Activated naive CD8-positive, alpha-beta T cell treated with anti-CD3 and anti-CD28 coated beads for 36 hours (primary cell): Measurements from ENCODE around the gene NXPH1. TPM values are rescaled to one million over a fixed set of nuclear protein-coding genes. Genes with fewer than 3 reads are reported as not detected.

ENCODE experiments used
- DNase-seq: peaks from one replicate; pipeline ENCODE4 v3.0.0; 2021
- H3K27ac Mint-ChIP-seq: one replicate; pipeline ENCODE4 v1.8.0; 2022; ENCODE audit warnings: mild to moderate bottlenecking, moderate library complexity, mixed read lengths
- H3K27me3 Mint-ChIP-seq: one replicate; pipeline ENCODE4 v1.8.0; 2022; ENCODE audit warnings: mild to moderate bottlenecking, mixed read lengths
- H3K36me3 Mint-ChIP-seq: one replicate; pipeline ENCODE4 v1.8.0; 2021; ENCODE audit warnings: mild to moderate bottlenecking, mixed read lengths
- H3K4me1 Mint-ChIP-seq: one replicate; pipeline ENCODE4 v1.8.0; 2021; ENCODE audit warnings: mixed read lengths
- H3K4me3 Mint-ChIP-seq: one replicate; pipeline ENCODE4 v1.8.0; 2022; ENCODE audit warnings: mild to moderate bottlenecking, moderate library complexity, mixed read lengths
- H3K9me3 Mint-ChIP-seq: one replicate; pipeline ENCODE4 v1.8.0; 2022; ENCODE audit warnings: mixed read lengths
- total RNA-seq, 2 experiments: library from RNA; stranded (reverse); gene quantifications; one replicate each; pipeline ENCODE4 v1.2.3, GENCODE V29; 2021

The NXPH1 gene
- total RNA-seq, 2 experiments from 2014 or later, result not detected

GRCh38 chr7:8511855-8512254, 78.4 kb downstream of the NXPH1 start:
- Mint-ChIP-seq H3K9me3 (no peaks in the 10 kb centered on the region), H3K27ac (no peak overlapping the region), H3K4me1 (no peaks in the 10 kb centered on the region), H3K4me3 (no peak overlapping the region), H3K27me3 (no peaks in the 10 kb centered on the region), H3K36me3 (no peaks in the 10 kb centered on the region)
- DNase-seq, result no peak

DNA sequence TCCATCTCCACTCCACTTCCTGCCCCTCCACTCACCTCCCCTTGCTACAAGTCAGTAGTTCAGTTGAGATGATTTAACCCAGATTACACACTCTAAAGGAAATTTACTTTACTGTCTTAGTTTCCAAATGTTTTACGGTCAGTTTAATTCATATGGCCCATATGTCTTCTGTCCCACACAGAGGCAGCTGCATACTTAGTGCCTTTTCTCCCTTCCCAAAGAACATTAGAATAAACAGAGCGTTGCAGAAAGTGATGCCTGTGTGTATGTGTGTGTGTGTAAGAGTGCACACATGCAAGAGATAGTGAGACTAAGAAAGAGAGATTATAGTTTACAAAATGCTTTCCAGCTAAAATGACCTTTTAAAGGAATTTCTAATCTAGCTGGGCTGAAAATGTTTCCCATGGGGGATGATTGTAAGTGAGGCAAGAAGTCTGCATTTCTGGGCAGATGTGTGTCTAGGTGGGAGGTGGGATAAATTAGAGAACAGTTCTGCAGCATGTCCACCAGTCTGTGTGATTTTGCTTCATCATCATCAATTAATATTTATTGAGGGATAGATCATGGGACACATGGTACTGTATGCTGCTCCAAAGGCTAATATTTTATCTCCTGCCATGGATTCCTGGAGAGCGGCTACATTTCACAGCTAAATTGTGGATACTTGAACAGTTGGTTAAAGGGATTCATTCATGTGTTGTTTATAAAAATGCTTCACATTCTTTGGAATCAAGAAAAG, 81.5 kb downstream of the NXPH1 start:
- DNase-seq, result no peak
- Mint-ChIP-seq H3K27ac (no peak overlapping the region), H3K27me3 (no peaks in the 10 kb centered on the region), H3K9me3 (no peaks in the 10 kb centered on the region), H3K4me3 (no peak overlapping the region), H3K36me3 (no peaks in the 10 kb centered on the region), H3K4me1 (no peaks in the 10 kb centered on the region)

DNA sequence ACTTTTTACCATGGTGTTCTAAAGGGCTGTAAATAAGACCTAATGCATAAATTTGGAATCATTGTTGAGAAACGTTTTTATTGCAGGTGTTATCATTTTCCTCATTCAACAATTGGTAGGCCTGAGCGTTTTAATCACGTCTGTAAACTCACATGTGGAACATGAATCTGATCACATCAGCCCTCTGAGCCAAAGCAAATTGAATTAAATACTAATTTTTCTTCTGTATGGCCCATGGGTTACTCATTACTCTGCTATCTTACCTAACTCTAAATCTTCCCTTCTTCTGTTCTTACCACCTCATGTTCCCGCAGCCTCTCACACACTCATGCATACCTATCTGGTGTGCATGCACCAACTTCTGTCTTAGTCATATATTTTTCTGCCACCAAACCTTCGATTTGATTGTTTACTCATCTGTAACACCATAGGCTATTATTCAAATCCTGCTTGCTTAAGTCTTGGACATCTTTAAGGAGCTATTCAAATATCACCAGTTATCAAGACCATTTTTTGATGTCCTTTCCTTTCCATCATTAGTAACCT, 82.3 kb downstream of the NXPH1 start:
- no peak for DNase-seq
- no peak overlapping the region for H3K4me3 Mint-ChIP-seq
- no peaks in the 10 kb centered on the region for H3K9me3 Mint-ChIP-seq
- no peaks in the 10 kb centered on the region for H3K4me1 Mint-ChIP-seq
- H3K36me3 Mint-ChIP-seq, result no peaks in the 10 kb centered on the region
- H3K27ac Mint-ChIP-seq, result no peak overlapping the region
- H3K27me3 Mint-ChIP-seq, result no peaks in the 10 kb centered on the region

- Mint-ChIP-seq H3K4me1 (no peaks in the 10 kb centered on the region), H3K27ac (no peak overlapping the region), H3K4me3 (no peak overlapping the region), H3K36me3 (no peaks in the 10 kb centered on the region), H3K9me3 (no peaks in the 10 kb centered on the region), H3K27me3 (no peaks in the 10 kb centered on the region)
- no peak for DNase-seq
Measured at GRCh38 chr7:8516976-8517375, 83.6 kb downstream of the NXPH1 start.

GRCh38 chr7:8528311-8528710, 94.9 kb downstream of the NXPH1 start:
- H3K9me3 Mint-ChIP-seq, result peaks cover 10% of the 10 kb centered on the region
- no peak overlapping the region for H3K27ac Mint-ChIP-seq
- H3K4me1 Mint-ChIP-seq, result no peaks in the 10 kb centered on the region
- H3K4me3 Mint-ChIP-seq, result no peak overlapping the region
- no peaks in the 10 kb centered on the region for H3K27me3 Mint-ChIP-seq
- DNase-seq, result no peak
- H3K36me3 Mint-ChIP-seq, result no peaks in the 10 kb centered on the region

GRCh38 chr7:8531991-8532515, 98.6 kb downstream of the NXPH1 start:
- no peak overlapping the region for H3K27ac Mint-ChIP-seq
- no peaks in the 10 kb centered on the region for H3K27me3 Mint-ChIP-seq
- H3K36me3 Mint-ChIP-seq, result no peaks in the 10 kb centered on the region
- H3K4me1 Mint-ChIP-seq, result no peaks in the 10 kb centered on the region
- no peaks in the 10 kb centered on the region for H3K9me3 Mint-ChIP-seq
- no peak overlapping the region for H3K4me3 Mint-ChIP-seq
- DNase-seq, result no peak

GRCh38 chr7:8536431-8536830, 103.0 kb downstream of the NXPH1 start:
- no peaks in the 10 kb centered on the region for H3K36me3 Mint-ChIP-seq
- H3K27ac Mint-ChIP-seq, result no peak overlapping the region
- H3K4me1 Mint-ChIP-seq, result no peaks in the 10 kb centered on the region
- H3K27me3 Mint-ChIP-seq, result no peaks in the 10 kb centered on the region
- DNase-seq, result no peak
- no peaks in the 10 kb centered on the region for H3K9me3 Mint-ChIP-seq
- no peak overlapping the region for H3K4me3 Mint-ChIP-seq

DNA sequence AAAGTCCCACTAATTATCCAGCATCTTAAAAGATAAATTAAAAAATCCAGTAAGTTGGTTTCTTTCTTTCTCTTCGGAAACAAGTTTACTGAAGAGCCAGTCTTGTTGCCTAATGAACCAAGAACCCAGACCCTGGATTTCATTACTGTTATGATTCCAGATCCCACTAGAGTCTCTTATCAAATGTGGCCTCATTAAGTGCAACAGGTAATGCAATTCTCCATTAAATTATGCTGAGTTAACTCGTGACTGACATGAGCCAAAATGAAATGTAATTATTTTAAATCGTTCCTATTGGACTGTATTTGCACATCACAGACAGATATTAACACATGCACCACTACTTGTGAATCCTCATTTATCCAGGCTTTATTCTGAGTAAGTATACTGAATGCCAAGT, 115.6 kb downstream of the NXPH1 start:
- Mint-ChIP-seq H3K36me3 (no peaks in the 10 kb centered on the region), H3K27ac (no peak overlapping the region), H3K9me3 (no peaks in the 10 kb centered on the region), H3K4me3 (no peak overlapping the region), H3K27me3 (no peaks in the 10 kb centered on the region), H3K4me1 (no peaks in the 10 kb centered on the region)
- DNase-seq, result no peak

- Mint-ChIP-seq H3K4me1 (no peaks in the 10 kb centered on the region), H3K27me3 (no peaks in the 10 kb centered on the region), H3K4me3 (no peak overlapping the region), H3K27ac (no peak overlapping the region), H3K36me3 (no peaks in the 10 kb centered on the region), H3K9me3 (no peaks in the 10 kb centered on the region)
- DNase-seq, result no peak
Measured at GRCh38 chr7:8560501-8560900, 127.1 kb downstream of the NXPH1 start.

GRCh38 chr7:8561449-8561848, 128.0 kb downstream of the NXPH1 start:
- no peaks in the 10 kb centered on the region for H3K27me3 Mint-ChIP-seq
- H3K4me1 Mint-ChIP-seq, result no peaks in the 10 kb centered on the region
- H3K27ac Mint-ChIP-seq, result no peak overlapping the region
- DNase-seq, result no peak
- no peaks in the 10 kb centered on the region for H3K36me3 Mint-ChIP-seq
- no peak overlapping the region for H3K4me3 Mint-ChIP-seq
- no peaks in the 10 kb centered on the region for H3K9me3 Mint-ChIP-seq

DNA sequence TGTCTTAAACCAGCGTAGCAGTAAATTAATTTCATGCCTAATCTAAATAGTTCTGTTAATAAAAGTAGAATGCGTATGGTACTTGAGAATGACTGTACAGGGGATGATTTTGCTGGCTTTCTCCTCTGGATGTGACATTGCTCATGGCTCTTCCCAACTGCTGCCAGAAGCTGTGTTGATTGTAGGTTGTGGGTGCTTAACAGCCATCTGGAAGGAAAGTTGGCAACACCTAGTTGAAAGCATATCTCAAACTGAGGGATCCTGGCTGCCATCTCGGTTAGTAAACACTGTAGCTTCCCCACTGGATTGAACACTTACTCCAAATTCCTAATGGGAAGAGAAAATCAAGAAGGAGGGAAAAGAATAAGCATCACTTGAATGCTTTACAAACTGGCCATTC, 130.9 kb downstream of the NXPH1 start:
- DNase-seq, result no peak
- Mint-ChIP-seq H3K4me1 (no peaks in the 10 kb centered on the region), H3K27ac (no peak overlapping the region), H3K9me3 (no peaks in the 10 kb centered on the region), H3K4me3 (no peak overlapping the region), H3K27me3 (no peaks in the 10 kb centered on the region), H3K36me3 (no peaks in the 10 kb centered on the region)

GRCh38 chr7:8566016-8566415, 132.6 kb downstream of the NXPH1 start:
- H3K4me1 Mint-ChIP-seq, result no peaks in the 10 kb centered on the region
- H3K27me3 Mint-ChIP-seq, result no peaks in the 10 kb centered on the region
- no peaks in the 10 kb centered on the region for H3K36me3 Mint-ChIP-seq
- no peak overlapping the region for H3K4me3 Mint-ChIP-seq
- H3K9me3 Mint-ChIP-seq, result no peaks in the 10 kb centered on the region
- no peak overlapping the region for H3K27ac Mint-ChIP-seq
- DNase-seq, result no peak

- no peak for DNase-seq
- Mint-ChIP-seq H3K36me3 (no peaks in the 10 kb centered on the region), H3K9me3 (no peaks in the 10 kb centered on the region), H3K27me3 (no peaks in the 10 kb centered on the region), H3K4me3 (no peak overlapping the region), H3K4me1 (no peaks in the 10 kb centered on the region), H3K27ac (no peak overlapping the region)
Measured at GRCh38 chr7:8567626-8568025, 134.2 kb downstream of the NXPH1 start.

GRCh38 chr7:8579661-8580194, 146.3 kb downstream of the NXPH1 start:
- Mint-ChIP-seq H3K4me3 (no peak overlapping the region), H3K9me3 (no peaks in the 10 kb centered on the region), H3K27me3 (no peaks in the 10 kb centered on the region), H3K36me3 (no peaks in the 10 kb centered on the region), H3K27ac (no peak overlapping the region), H3K4me1 (no peaks in the 10 kb centered on the region)
- DNase-seq, result no peak

GRCh38 chr7:8581842-8582241, 148.4 kb downstream of the NXPH1 start:
- no peaks in the 10 kb centered on the region for H3K9me3 Mint-ChIP-seq
- DNase-seq, result no peak
- no peak overlapping the region for H3K27ac Mint-ChIP-seq
- H3K36me3 Mint-ChIP-seq, result no peaks in the 10 kb centered on the region
- no peaks in the 10 kb centered on the region for H3K4me1 Mint-ChIP-seq
- no peak overlapping the region for H3K4me3 Mint-ChIP-seq
- no peaks in the 10 kb centered on the region for H3K27me3 Mint-ChIP-seq

DNA sequence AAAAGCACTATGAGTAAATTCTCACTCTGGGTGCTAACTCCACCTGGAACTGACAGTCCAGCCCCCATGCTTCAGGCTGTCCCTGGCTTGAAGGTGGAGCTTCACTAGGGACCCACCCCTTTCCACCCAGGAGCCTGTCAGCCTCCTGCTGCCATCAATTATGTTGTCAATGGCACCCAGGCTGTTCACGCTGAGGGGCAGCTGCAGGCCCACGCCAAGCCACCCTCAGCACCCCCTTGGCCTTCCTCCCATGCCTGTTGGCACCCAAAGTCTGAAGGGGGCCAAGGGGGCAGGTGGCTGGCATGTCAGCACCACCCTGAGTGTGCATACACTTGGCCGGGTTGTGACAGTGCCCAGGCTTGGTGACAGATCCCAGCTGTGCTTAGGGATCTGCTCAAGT, 149.3 kb downstream of the NXPH1 start:
- H3K27ac Mint-ChIP-seq, result no peak overlapping the region
- H3K9me3 Mint-ChIP-seq, result no peaks in the 10 kb centered on the region
- no peak for DNase-seq
- H3K27me3 Mint-ChIP-seq, result no peaks in the 10 kb centered on the region
- H3K4me1 Mint-ChIP-seq, result no peaks in the 10 kb centered on the region
- no peaks in the 10 kb centered on the region for H3K36me3 Mint-ChIP-seq
- no peak overlapping the region for H3K4me3 Mint-ChIP-seq
